GM21528 (cell line): ENCODE data around the gene NPR3.
"Not testable (repeated sequence)": the region's sequence is repeated elsewhere in the genome, so short reads cannot be mapped to it uniquely, and the experiment has no call there.

ENCODE experiments used
- ATAC-seq: cut with Tn5 transposase; IDR thresholded peaks from one replicate; pipeline ENCODE4 v1.9.1; 2021; ENCODE audit warnings: mild to moderate bottlenecking, moderate library complexity; ENCODE audit not compliant: unreplicated experiment, low FRiP score

NPR3 gene

GRCh38 chr5:32803656-32804055 is 92.5 kb downstream of the NPR3 start:
- no peak for ATAC-seq

DNA sequence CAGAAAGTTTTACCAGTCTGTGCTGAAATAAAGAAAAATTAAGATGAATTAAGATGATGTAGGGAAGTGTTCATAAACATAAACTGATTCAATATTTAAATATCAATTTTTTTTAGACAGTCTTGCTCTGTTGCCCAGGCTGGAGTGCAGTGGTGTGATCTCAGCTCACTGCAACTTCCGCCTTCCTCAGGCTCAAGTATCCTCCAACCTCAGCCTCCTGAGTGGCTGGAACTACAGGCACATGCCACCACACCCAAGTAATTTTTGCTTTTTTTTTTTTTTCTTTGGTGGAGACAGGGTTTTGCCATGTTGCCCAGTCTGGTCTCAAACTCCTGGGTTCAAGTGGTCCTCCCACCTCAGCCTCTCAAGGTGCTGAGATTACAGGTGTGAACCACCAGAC is 94.3 kb downstream of the NPR3 start:
- not testable (repeated sequence) for ATAC-seq

DNA sequence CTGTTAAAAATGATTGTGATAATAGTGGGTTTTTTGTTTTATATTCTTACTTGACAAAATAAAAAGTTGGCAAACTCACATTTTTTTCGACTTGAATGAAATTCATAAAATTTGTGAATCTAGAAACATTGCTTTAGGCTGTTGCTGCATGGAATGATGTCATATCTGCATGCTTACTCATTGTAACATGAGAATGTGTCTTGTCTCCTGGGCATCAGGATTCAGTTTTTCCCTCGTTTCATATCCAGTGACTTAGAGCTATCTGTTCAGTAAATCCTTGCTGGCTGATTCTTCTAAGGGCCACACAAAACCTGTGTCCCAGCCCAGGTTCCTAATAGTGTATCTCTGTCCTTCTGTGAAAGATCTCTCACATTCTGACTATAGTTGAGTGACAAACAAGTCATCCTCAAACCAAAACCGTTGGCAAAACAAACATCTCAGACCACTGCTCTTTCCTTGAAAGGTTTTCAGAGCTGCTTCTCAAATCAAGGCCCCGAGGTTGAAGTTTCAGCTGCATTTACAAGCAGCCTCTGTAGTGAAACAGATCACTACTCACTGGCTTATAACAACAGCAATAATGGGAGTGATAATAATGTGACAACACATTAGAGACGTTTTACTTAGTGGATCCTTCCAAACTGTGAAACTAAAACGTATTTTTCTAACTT is 95.0 kb downstream of the NPR3 start:
- no peak for ATAC-seq

DNA sequence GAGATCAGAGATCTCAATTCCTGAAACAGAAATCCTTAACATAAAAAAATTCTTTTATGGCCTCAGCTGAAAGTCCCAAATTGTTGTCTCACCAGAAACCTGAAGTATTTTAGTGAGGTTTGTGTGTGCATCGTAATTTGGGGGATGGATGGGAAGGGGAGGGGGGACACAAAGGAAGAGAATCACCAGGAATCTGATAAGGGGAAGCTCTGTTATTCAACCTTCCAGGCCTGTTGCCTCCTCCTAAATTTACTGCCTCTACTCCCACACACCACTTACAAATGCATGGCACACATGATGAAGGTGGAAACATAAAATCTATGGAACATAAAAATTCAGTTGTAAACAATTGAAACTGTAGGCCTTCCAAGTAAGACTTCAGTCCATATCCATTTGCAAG is 97.7 kb downstream of the NPR3 start:
- ATAC-seq: no peak

DNA sequence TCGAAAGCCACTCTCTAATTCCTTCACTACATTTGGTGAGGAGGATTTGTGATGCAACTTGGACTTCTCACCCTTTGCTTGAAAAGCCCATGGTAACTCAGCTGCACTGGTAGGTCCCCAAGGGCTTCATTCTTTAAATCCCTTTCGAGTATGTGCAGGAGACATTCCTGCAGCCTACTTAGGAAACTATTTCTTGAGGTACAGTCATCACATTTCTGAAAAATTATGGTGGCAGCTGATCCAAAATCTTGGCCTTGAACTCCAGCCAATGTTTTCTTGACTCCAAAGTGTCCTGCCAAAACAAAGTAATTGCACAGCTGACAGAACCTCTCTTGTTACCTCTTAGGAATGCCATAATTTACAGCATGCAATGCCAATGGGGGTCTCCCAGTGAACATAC is 99.7 kb downstream of the NPR3 start:
- ATAC-seq: no peak

GRCh38 chr5:32812399-32812798 is 101.3 kb downstream of the NPR3 start:
- ATAC-seq: no peak

- ATAC-seq: no peak
Measured at GRCh38 chr5:32814141-32814540, 103.0 kb downstream of the NPR3 start.

DNA sequence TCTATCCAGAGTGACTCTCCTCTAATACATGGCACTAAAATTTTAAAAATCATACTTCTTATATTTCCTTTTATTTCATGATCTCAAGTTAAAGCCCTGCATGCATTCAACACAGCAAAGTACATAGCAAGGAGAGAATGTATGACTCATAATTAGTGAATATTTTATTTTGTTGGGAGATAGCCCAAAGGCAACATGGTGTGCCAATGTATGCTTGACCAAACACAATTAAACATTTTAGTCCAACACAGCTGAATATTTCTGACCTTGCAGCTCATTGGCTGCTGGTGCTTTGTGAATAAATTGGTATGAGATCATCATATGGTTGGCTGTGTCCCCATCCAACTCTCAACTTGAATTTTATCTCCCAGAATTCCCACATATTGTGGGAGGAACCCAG is 103.5 kb downstream of the NPR3 start:
- ATAC-seq: no peak

DNA sequence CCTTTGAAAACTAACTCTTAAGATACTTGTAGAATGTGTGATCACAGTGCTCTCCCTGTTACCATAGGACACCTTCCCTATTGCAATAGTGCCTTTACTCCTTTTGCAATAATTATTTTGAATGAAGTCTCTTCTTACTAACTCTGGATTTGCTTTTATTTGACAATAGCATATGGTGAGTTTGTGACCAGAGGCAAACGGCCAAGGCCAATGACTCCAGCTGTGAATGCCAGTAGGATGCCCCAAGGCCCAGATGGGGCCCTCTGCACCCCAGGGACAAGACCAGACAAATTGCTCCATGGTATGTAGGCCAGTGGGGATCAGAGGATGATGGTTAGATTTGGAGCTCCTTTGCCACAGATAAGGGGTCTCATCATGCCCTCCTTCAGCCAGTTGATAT is 116.9 kb downstream of the NPR3 start:
- ATAC-seq: no peak

DNA sequence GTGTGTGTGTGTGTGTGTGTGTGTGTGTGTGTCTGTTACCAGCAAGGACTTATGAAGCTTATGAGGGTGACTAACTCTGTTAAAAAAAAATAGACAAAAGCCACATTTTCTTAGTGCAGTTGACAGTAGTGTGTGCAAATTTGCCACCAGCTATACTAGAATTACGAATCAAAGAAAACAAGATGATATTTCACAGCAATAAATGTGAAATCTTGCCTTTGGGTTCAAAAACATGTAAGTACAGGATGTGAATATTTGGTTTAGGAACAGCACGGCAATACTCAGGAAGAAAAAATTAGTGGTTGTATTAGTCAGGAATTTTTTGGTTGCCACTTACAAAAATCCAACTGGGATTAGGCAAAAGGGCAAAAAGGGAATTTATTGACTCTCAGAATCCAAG is 117.4 kb downstream of the NPR3 start:
- no peak for ATAC-seq

GRCh38 chr5:32831624-32832023 is 120.5 kb downstream of the NPR3 start:
- no peak for ATAC-seq

GRCh38 chr5:32833127-32833526 is 122.0 kb downstream of the NPR3 start:
- no peak for ATAC-seq

DNA sequence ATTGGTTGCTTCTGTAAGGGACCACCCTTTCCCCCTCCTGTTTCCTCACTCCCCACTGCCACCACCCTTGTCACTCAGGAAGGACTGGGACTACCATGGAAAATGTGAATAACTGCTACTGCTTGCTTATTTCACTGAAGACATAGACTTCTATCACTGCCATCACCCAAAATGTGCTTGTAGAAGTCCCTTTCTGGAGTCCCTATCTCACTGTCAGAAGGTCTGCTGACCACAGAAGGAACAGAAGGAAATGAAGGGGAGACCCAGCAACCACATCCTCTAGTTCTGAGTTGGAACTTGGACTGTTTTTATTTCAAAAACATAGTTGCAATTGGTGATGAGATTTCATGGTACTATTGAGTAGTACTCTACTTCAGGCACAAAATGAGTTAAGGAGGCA is 122.5 kb downstream of the NPR3 start:
- no peak for ATAC-seq

DNA sequence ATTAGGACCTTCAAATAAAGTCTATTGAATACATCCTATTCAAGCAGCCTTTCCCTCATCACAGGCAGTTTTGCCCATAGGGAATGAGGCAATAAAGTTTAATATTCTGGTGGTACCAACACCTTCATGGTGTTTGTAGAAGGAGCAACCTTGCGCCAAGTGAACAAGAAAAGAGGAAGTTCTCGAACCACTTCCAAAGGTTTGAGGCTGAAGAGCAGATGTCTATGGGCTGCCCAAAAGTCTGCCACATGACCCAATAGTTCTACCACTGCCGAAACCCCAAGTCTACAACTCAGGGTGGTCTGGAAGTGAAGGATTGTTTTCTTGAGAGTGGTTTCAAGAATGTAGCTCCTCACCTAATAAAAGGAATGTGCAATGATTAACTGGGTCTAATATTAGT is 123.1 kb downstream of the NPR3 start:
- ATAC-seq: no peak

DNA sequence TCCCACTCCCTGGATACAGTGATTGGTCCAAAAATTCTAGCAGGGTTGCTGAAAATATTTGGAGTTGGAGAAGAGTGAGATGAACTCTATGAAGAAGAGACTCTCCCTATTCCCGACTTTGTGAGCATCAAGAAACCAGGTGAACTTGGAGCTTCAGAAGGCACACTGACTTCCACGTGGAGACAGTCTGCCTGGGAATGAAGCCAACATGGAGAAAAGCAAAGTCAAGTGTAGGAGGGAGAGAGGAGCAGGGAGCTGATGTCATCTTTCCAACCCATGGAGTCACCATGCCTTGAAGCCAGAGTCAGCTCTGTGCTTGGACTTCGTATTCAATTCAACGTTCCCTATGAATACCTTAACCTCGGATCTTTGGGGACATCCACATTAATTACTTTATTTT is 125.1 kb downstream of the NPR3 start:
- no peak for ATAC-seq

GRCh38 chr5:32837211-32837610 is 126.1 kb downstream of the NPR3 start:
- ATAC-seq: no peak

DNA sequence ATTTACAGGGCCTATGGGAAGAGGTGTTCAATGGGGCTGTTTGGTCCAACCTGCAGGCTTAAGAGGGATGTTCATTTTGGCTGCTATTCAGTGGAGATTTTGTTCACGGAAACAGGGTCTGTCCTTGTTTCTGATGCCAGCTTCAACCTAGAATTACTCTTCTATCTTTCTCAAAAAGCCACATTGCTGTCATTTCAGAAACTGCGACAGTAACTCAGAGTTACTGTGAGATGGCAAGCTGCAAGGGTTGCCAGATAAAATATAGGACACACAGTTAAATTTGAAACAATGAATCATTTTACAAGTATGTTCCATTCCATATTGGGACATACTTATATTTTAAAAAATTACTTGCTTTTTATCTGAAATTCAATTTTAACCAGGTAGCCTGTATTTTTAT is 128.0 kb downstream of the NPR3 start:
- ATAC-seq: no peak

DNA sequence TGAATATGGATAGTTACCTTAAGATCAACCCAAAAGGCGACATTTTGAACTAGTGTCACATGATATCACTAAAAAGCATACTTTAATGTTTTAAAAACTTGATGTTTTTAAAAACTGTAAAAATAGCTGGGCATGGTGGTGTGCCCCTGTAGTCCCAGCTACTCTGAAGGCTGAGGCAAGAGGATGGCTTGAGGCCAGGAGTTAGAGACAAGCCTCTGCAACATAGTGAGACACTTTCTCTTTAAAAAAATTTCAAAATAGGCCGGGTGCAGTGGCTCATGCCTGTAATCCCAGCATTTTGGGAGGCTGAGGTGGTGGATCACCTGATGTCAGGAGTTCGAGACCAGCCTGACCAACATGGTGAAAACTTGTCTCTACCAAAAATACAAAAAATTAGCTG is 129.5 kb downstream of the NPR3 start:
- no peak for ATAC-seq
